GM18517 (cell line): ENCODE data around the gene ANGPT4.
"Not testable (repeated sequence)": the region's sequence is repeated elsewhere in the genome, so short reads cannot be mapped to it uniquely, and the experiment has no call there.

Experiments
- ATAC-seq: cut with Tn5 transposase; IDR thresholded peaks from one replicate; pipeline ENCODE4 v1.9.1; 2021; ENCODE audit warnings: mild to moderate bottlenecking, moderate library complexity; ENCODE audit not compliant: unreplicated experiment

The ANGPT4 gene

DNA sequence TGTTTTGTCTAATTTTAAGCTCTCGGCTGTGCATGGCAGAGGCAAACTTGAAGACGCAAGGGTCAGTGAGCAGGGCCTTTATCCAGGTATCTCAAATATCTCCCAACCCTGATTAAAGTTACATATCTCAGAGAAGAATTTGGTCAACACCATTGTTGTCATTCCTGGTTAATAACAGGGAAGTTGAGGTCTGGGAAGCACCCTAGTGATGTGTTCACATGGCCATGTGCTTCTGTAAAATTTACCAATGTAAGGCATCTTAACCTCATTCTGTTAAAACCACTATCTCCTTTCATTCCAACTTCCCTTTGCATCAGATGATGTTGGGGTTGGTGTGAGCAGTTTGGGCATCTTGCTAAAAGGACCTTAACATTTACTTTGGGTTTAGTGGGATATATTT, 86.6 kb downstream of the ANGPT4 start:
- ATAC-seq = no peak

DNA sequence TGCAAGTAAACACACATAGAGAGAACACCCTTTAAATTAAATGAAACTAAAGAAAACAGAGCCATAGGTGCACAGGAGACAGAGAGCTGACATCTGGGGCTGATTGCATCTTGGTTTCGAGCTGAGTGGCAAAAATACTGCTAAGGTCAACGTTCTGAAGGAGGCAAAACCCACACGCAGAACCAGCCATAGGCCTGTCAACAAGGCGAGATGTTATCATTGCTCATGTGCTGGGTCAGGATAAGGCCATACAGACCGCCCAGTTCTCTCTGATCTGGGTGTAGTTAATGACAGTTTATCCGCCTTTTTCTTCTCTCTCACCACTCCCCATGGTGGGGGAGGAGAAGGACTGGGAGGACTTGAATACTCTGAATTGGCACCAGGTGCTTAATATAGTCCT, 87.1 kb downstream of the ANGPT4 start:
- no peak for ATAC-seq

DNA sequence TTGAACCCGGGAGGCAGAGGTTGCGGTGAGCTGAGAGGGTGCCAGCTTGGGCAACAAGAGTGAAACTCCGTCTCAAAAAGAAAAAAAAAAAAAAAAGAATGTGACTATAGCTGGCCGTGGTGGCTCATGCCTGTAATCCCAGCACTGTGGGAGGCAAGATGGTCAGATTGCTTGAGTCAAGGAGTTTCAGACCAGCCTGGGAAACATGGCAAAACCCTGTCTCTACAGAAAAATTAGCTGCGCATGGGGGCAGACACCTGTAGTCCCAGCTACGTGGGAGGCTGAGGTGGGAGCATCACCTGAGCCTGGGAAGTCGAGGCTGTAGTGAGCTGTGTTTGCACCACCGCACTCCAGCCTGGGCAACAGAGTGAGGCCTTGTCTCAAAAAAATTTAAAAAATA, 88.2 kb downstream of the ANGPT4 start:
- ATAC-seq = not testable (repeated sequence)

DNA sequence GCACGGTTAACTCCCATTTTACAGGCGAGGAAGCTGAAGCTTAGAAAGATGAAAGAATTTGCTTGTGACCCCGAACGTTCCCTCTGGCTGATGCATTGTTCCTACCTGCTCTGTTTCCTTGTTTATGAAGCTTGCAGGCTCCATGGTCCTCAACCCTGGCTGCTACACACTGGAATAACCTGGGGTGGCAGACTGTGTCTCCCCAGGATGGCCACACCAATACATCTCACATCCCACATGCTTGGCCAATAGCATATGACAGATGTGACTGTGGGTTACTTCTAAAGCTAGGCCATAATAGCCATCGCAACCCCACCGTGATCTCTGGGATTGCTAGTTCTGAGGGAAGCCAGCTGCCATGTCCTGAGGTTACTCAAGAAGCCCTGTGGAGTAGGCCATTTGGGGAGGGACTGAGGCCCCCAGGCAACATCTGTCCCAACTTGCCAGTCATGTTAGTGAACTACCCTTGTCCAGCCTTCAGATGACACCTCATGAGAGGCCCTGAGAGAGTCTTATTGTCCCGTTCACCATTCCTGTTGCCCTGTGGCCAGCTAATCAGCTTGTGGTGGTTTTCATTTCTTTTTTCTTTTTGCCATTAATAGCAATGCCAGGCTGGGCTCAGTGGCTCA, 89.3 kb downstream of the ANGPT4 start:
- ATAC-seq = no peak

DNA sequence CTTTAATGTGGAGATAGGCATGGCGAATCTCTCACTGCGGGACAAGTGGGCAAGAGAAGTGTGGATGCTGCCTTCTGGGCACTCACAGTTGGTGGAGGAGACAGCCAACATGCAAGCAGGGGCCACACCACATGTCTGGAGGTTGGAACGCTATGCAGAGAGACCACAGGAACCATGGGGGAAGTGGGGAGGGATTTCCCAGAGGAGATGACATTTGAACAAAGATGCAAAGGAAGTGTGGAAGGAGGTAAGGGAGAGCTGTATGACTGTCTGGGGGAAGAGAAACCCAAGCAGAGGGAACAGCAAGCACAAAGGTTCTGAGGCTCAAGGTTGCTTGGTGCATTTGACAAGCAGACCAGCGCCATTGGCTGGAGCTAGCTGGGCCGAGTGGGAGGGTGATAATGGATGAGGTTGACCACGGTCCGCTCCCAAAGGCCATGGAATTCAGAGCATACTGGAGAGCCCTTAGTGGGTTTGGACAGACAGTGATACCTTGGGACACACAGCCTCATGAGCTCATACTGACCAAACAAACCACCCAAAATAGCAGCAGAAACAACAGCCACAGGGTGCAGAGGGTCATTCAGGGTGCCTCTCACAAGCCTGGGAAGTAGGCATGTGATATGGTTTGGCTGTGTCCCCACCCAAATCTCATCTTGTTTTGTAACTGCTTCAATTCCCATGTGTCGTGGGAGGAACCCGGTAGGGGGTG, 90.3 kb downstream of the ANGPT4 start:
- ATAC-seq = no peak

DNA sequence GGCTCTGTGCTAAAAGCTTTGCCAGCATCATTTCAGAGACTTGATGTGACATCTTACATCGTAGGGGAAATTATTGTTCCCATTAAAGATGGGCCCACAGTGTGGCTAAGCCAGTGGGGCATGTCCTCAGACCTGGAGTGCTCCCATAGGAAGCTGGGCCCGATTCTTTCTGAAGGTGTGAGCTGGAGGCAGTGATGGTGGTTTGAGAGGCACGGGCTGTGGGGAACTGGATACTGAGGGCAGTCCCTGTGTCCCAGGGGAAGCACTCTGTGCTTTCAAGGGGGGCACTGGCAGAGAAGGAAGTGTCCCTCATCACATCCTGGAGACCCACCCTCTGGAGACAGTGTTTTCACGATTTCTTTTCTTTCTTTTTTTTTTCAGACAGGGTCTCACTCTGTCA, 91.2 kb downstream of the ANGPT4 start:
- ATAC-seq = no peak

DNA sequence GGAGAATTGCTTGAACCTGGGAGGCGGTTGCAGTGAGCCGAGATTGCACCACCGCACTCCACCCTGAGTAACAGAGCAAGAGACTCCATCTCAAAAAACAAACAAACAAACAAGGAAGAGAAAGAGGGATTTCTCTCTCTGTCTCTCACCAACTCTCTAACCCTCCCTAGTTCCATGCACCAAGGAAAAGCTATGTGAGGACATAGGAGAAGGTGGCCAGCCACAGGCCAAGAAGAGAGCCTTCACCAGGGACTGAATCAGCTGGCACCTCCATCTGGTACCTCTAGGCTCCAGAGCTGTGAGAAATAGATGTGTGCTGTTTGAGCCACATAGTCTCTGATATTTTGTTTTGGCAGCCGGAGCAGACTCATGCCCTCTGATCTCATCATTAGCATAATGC, 91.6 kb downstream of the ANGPT4 start:
- ATAC-seq = no peak

DNA sequence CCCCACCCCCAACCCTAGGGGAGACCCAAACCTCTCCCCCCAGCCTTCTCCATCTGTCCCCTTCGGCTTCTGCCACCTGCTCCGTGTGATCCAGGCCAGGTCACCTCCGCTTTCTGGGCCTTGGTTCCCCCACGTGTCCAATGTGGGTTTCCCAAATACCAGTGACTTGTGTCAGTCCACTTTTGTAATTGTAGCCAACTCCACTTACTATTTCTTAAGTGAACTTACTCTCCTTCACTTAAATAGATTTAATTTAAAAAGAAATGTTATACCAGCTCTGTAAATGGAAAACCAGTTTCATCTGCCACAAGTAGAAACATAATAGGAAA, 92.6 kb downstream of the ANGPT4 start:
- no peak for ATAC-seq

DNA sequence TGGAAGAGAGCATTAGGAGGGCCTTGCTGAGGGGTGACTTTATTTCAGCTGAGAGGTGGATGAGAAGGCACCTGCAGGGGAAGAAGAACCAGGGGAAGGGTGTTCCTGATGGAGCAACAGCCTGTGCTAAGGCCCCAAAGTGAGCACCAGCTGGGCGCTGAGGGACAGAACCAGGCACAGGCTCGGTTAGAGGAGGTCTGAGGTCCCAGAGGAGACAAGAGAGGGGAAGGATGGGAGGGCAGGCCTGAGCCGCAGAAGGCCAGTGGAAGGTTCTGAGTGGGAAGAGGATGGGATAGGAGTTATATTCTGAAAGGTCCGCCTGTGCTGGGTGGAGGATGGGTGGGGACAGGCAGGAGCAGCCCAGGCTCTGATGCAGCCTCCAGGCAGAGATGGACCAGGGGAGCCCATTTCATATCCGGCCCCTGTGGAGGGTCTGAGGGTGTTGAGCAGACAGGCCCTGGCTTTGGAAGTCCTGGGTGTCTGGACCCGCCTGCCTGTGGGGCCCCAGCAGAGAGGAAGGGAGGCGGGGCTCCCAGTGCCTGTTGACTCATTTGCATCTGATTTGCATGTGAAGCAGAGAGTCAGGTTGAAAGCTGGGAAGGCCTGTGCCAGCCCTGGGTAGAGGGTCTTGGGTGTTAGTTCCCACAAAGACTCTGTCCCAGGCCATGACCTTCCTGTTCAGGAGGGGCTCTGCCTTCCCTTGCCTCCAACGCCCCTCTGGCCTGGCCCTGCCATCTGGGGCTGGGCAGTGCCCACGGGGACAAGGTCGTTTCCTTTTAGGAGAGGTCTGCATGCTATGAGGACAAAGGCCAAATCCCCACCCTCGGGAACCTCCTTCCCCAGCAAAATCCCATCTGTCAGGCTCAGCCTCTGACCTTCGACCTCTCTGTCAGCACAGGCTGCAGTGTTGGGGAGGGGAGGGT, 93.2 kb downstream of the ANGPT4 start:
- ATAC-seq = no peak

DNA sequence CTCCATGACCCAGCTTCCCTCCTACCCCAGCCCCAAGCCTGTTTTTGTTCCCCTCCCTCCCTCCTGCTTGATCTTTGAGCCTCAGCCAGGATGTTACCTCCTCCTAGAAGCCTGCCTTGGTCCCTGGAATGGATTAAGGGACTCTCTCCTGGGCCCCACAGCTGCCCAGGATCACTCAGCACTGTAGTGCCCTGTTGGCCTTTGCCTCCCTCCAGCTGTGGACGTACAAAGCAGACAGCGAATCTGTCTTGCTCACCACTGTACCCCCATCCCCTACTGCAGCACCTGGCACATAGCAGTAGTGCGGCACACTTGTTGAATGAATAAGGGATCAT, 94.4 kb downstream of the ANGPT4 start:
- ATAC-seq = no peak

DNA sequence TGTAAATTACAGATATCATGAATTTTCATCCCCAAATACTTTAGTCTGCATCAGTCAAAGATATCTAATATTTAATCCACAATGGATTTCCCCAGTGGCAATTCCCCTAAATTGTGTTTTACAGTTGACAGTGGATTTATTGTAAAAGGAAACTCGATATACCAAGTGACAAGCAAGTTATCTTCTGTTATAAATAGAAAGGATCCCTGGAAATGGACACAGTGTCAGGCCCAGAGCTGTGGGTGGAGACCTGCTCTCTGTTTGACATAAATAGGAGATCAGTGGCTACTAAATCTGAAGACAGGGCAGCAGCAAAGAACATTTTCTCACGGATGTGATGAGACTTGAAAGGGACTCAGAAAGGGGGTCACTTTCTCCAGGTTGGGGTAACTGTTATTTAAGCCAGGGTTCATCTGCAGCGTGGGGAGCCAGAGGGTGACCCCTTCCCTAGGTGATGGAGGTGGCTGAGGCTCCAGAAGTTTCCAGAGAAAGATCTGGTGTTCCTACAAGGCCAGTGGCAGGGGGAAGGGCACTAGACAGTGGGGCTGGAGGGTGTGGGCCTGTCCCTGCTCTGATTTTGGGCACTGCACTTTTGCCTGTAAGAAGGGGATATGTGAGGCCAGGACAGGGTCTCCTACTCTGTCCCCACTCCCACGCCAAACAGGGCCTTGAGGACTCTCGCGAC, 94.9 kb downstream of the ANGPT4 start:
- ATAC-seq = no peak

DNA sequence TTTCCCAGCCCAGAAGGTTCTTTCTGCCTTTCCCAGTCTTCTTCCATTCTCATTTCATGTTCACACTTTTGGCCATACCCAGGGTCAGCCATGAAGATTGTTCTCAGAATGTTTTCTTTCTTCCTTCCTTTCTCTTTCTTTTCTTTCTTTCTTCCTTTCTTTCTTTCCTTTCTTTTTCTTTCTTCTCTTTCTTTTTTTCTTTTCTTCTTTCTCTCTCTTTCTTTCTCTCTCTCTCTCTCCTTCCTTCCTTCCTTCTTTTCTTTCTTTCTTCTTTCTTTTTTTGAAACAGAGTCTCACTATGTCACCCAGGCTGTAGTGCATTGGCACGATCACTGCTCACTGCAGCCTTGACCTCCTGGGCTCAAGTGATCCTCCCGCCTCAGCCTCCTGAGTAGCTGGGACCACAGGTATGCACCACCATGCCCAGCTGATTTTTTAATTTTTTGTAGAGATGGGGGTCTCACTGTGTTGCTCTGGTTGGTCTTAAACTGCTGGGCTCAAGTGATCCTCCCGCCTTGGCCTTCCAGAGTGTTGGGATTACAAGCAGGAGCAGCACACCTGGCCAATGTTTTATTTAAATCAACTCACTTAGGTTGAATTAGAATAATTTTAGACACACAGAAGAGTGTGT, 95.7 kb downstream of the ANGPT4 start:
- no peak for ATAC-seq
